Measurements from ENCODE around the gene KRTAP17-1.
"Not testable (repeated sequence)": the region's sequence is repeated elsewhere in the genome, so short reads cannot be mapped to it uniquely, and the experiment has no call there.

Gene KRTAP17-1

DNA sequence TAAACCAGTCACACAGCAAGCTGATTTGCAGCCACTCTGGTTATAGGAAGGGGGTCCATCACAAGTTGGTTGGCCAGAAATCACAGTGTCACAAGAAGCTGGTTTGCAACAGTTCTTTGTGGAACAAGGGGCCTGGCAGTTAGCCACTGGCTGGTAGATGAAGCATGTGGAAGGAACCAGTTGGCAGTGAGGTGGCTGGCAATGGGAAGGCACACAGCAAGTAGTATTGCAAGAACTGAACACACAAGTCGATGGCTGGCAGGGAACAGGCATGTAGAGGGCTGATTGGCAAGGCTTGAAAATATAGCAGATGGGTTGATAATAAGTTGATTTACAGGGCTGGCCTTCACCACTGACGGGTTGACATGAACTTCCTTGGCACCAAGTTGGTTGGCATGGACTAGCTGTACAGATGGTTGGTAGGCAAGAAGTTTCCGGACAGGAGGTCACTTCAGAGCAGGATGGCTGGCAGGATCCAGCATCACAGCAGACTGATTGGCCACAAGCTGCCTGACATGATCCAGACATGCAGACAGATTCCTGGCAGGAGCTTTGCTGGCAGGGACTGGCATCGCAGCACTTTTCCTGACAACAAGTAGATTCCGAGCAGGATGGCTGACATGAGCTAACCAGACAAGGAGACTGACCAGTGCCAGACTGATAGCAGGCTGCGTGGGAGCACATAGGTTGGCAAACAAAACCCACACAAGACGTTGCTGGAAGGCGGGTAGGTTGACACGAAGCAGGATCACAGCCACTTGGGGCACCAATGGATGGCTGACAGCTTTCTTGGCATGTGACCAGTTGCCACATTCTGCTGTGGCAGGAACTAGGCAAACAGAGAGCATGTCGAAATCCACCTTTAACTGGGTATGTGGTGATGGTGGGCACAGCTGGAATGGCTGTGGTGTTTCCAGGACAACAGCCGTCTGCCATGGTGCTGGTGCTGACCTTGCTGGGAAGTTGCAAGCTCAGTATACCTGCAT lies 13.3 kb downstream of the KRTAP17-1 start, which contains the start of gene KRTAP29-1:
TSS of gene KRTAP29-1 (minus strand) at position 936 of the 986 bp plus-strand sequence. CDS start at position 936, 0 bp downstream.
- no peak for DNase-seq

GRCh38 chr17:41301204-41301790 lies 14.2 kb downstream of the KRTAP17-1 start:
- DNase-seq = no peak

- no peak for DNase-seq
Observed at GRCh38 chr17:41298458-41299135, 16.9 kb downstream of the KRTAP17-1 start.

GRCh38 chr17:41296846-41297245 lies 18.7 kb downstream of the KRTAP17-1 start:
- DNase-seq = no peak

GRCh38 chr17:41294016-41294415 lies 21.5 kb downstream of the KRTAP17-1 start:
- no peak for DNase-seq

GRCh38 chr17:41287050-41287449 lies 28.5 kb downstream of the KRTAP17-1 start:
- no peak for DNase-seq

GRCh38 chr17:41284546-41284945 lies 31.0 kb downstream of the KRTAP17-1 start:
- no peak for DNase-seq

GRCh38 chr17:41284043-41284442 lies 31.5 kb downstream of the KRTAP17-1 start:
- no peak for DNase-seq

DNA sequence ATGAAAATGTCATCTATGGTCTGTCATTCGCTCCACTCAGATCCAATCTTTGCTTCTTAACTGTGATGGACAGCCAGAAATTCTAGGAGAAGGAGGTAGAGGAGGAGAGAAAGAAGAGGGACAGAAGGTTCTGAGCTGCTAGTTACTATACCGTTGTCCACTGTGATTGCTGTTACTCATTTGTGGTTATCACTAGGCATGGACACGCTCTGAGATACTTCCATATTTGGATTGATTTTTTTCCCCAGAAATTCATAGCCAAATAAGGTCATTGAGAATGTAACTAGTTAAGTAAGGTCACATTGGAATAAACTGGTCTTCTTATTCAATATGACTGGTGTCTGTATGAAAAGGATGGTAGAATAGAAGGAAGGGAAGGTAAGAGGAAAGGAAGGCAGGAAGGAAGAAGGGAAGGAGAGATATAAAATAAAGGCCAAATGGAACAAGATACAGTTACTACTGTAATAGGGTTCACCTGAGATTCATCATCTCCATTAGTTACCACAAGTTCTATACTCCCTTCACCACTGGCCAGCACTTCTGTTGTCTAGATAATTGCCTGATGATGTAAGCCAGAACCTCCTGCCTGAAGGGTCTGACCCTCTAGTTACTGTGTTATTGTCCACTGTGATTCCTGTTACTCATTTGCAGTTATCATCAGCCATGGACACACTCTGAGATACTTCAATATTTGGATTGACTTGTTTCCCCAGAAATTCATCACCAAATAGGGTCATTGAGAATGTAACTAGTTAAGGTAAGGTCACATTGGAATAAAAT lies 37.1 kb downstream of the KRTAP17-1 start:
- no peak for DNase-seq

GRCh38 chr17:41275648-41276190 lies 39.8 kb downstream of the KRTAP17-1 start, which contains the start of gene KRTAP9-7:
KRTAP9-7 (plus strand) TSS chr17:41275698; CDS start chr17:41275698, 0 bp downstream.
- DNase-seq = not testable (repeated sequence)

GRCh38 chr17:41271858-41272257 lies 43.7 kb downstream of the KRTAP17-1 start:
- DNase-seq = no peak

GRCh38 chr17:41271323-41271722 lies 44.2 kb downstream of the KRTAP17-1 start:
- DNase-seq = not testable (repeated sequence)

DNA sequence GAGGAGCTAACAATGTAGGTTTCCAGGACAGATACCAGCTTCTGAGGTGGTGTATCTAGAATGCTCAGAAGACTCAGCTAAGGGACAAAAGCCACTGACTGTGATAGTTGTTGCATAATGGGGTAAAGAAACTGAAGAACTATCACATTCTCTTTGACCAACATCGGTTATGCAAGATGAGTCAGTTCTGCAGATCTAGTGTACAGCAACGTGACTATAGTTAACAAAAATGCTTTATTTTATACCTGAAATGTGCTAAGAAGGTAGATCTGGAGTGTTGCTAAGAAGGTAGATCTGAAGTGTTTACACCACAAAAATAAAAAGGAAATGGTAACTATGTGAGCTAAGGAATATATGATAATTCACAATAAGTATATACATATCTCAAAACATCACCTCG lies 47.8 kb downstream of the KRTAP17-1 start:
- no peak for DNase-seq

DNA sequence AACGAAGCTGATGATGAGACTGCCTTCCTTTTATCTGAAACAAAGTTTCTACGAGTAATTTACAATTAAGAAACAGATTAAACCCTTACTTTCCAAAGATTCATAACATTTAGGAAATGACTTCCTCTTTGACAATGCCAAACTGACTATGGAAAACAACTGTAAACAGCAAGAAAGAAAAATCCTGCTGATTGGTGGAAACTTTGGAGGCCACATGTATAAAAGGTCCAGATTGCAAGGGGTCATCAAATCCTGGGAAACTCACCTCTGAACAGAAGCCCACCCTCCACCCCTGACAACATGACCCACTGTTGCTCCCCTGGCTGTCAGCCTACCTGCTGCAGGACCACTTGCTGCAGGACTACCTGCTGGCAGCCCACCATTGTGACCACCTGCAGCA lies 50.4 kb downstream of the KRTAP17-1 start, which contains the start of gene KRTAP9-6:
TSS of gene KRTAP9-6 (plus strand) at position 301 of the 400 bp plus-strand sequence. CDS start at position 301, 0 bp downstream.
- DNase-seq = no peak
